Activated CD8-positive, alpha-beta memory T cell treated with anti-CD3 and anti-CD28 coated beads for 36 hours (primary cell): ENCODE results near the gene TBC1D22B. TPM values are rescaled to one million over a fixed set of nuclear protein-coding genes. Genes with fewer than 3 reads are reported as not detected.

ENCODE experiments used
- total RNA-seq, 2 experiments: library from RNA; stranded (reverse); gene quantifications; one replicate each; pipeline ENCODE4 v1.2.3, GENCODE V29; 2021

TBC1D22B gene
- total RNA-seq, 2 experiments from 2014 or later = 13.1 to 13.3 TPM

Other genes starting within 250 kb of the TBC1D22B start
- 100 to 1,000 TPM; 135 to 139 TPM for gene PIM1, start 87.6 kb upstream of the TBC1D22B start, total RNA-seq
- 1 to 10 TPM; 5.1 to 5.7 TPM for gene TMEM217, start 372 bp downstream of the TBC1D22B start, total RNA-seq
- 10 to 100 TPM; 34.5 to 34.7 TPM for gene RNF8, start 96.2 kb downstream of the TBC1D22B start, total RNA-seq
- 10 to 100 TPM; 44.9 to 45.2 TPM for gene CMTR1, start 175.4 kb downstream of the TBC1D22B start, total RNA-seq
- 10 to 100 TPM; 76.6 to 81.6 TPM for gene CCDC167, start 242.1 kb downstream of the TBC1D22B start, total RNA-seq